ENCODE results near the gene KIFBP.

The KIFBP gene

DNA sequence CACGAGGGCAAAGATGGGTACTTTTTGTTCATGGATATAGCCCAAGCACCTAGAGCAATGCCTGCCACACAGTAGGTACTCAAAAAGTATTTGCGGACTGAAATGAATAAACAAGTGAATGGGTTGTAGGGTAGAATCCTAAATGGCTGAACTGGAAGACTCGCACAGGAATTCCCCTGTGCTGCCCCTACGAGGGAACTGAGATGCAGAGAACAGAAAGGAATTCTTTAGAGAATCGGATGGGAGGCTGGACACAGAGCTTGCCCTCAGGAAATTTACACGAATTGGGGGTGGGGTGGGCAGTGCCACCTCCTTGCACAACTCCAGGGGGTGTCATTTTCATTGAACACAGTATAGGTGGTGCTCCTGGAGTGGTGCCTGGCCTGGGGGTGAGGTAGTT, 64.1 kb downstream of the KIFBP start:
- DNase-seq: no peak

DNA sequence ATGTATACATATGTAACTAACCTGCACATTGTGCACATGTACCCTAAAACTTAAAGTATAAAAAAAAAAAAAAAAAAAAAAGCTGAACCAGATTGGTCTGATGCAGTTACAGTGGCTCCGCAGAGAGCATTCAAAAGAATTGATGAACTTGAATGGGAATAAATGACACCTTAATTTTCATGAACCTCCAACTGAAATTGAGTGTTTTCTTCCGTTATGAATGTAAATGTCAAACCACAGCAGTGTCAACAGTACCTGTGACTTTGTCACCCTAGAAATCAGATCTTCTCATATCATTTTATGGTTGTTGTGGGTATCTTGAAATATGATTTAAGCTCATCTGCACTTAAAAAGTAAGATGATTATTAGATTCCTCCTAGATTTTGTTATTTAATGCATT, 66.6 kb downstream of the KIFBP start:
- DNase-seq: no peak

DNA sequence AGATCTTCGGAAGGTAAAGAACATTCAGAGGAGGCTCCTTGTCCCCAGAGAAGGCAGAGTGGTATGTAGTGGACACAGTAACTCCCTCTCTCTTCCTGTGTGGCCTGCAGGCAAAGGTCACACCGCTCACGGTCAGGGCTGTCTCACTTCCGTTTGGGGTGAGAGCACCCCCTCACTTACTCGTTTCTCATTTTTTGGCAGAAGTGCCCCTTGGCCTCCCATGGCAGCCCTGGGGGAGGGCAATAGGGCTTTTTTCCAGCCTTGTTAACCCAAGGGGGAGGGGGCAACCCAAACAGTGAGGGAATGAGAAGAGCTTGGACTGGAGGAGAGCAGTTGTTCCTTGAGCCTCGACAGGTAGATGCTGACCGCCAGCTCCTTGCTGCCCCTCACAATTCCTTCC, 67.5 kb downstream of the KIFBP start:
- no peak for DNase-seq

DNA sequence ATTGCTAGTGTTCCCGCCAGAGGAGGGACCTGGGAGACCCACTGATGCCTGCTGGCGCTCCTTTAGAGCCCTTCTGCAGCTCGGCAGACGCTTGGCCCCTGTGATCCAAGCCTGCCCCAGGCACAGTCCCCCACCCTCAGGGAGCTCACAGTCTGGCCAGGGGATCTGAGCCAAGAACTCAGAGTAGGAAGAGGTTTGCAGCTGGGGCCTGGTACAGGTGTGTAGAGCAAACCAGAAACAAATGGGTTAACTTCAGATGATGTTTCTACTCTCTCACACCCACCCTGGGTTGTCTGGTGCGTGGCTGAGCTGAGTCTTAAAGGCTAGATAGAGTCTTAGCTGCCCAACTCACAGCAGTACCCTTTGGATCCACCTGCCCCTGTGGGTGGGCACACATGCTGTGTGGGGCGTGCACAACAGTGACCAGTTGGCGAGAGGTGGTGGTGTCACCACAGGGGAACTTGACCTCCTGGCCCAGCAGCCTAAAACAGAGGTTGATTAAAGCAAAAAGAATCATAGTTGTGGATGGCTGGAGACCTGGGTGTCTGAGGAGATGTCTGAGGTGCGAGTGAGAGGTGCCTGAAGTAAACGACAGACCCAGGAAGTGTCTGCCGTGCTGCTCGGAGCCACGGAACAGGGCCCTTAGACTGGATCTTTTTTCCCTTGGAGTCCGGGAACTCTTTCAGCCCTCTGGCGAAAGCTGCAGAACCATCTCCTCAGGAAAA, 68.1 kb downstream of the KIFBP start:
- DNase-seq: no peak

DNA sequence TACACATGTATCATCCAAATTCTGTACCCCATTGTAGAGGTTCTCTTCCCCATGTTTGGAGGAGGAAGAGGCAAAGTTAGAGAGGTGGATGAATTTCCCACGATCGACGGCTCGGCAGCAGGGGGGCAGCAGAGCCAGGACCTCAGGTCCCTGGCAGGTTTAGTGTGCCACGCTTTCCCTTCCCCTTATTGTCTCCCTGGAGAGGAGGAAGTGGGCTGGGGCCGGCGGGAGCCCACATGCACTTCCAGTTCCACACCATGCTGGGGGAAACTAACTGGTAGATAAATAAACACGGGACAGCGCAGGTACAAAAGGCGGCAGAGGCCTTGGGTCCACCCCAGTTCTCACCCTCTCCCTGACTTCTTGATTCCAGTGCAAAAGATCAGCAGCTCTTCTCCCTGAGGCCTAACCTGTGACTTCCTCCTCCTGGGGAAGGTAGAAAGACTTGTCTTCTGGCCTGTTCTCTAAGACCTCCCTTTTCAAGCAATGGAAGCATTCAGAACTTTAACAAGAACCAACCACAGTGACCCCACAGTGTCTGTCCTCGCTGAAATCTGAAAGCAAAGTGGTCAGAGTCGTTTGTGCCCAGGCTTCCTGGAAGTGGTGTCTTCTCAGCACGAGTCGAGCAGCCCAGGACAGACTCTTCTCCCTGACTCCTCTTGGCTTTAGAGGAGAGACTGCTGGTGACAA, 68.8 kb downstream of the KIFBP start:
- DNase-seq: no peak

DNA sequence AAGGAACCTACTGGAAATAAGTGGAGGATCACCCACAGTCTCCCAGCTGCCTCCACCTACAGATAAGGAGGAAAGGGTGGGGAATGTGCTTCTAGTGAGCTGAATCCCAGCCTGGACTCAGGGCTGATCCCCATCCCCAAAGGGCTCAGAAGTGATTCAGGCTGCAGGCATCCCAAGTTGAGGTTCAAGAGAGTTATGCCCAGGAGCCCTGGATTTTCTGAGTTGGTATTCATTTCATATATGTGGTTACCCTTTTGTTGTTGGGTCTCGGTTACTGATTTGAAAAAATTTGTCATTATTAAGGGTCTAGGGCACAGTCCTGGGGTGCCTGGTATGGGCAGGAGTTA, 69.3 kb downstream of the KIFBP start:
- peak; percentile 67 for DNase-seq

DNA sequence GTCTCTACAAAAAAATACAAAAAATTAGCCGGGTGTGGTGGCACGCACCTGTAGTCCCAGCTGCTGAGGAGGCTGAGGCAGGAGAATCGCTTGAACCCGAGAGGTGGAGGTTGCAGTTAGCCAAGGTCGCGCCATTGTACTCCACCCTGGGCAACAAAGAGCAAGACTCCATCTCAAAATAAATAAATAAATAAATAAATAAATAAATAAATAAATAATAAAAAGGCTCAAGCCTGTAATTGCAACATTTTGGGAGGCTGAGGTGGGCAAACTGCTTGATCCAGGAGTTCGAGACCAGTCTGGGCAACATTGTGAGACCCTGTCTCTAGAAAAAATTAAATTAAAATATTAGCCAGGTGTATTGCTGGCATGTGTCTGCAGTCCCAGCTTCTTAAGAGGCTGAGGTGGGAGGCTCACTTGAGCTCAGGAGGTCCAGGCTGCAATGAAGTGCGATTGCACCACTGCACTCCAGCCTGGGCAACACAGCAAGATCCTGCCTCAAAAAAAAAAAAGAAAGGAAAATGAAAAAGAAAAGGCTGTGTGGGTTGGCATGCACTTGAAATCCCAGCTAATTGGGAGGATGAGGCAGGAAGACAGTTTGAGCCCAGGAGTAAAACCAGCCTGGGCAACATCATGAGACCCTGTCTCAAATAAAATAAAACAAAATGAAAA, 71.7 kb downstream of the KIFBP start:
- no peak for DNase-seq

DNA sequence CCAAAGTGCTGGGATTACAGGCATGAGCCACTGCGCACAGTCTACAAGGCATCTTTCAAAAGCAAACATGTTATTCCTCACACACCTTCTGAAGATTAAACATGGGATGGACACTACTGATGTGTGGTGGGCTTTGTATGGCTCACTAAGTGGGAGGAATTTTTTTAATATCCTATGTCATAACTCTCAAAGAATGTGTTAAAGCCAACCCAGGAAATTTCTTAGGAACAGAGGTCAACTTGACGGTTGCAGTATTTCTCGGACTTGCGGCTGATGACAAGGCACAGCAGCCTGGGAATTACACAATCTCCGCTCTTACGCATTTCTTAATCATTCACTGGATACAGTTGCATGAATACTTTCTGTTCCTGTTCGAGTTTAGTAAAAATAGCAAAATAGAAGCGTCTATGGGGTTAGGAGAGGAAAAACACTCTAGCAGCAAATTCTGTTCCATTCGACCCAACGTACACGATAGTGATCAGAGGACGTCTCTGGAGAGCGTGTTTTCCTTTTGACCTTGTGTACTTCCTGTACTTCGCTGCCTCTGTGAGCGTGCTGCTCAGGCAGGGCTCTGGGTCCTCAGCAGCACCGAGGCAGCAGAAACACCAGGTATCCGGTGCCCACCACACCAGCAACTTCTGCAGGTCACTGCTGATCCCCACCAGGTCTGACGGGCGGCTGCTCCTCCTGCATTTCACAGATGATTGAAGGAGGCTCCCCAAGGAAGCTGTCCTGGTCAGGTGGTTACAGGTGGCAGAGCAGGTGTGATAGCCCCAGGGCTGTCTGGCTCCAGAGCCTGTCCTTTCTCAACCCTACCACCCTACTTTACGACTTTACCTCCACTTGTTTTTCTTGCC, 72.9 kb downstream of the KIFBP start:
- peak; percentile 95 for DNase-seq

DNA sequence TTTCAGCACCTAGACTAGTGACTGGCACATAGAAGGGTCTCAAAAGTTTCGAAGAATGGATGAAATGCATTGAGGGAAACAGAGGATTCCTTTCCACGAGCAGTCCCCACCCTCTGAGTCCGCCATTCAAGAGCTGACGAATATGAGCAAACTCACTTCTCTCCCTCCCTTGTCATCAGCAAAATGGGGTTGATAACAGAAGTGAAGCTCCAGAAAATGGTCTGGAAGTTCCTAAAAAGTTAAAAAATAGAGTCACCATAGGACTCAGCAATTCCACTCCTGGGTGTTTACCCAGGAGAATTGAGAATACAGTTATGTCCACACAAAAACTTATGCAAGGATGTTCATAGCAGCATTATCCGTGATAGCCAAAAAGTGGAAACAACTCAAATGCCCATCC, 74.3 kb downstream of the KIFBP start:
- DNase-seq: no peak

DNA sequence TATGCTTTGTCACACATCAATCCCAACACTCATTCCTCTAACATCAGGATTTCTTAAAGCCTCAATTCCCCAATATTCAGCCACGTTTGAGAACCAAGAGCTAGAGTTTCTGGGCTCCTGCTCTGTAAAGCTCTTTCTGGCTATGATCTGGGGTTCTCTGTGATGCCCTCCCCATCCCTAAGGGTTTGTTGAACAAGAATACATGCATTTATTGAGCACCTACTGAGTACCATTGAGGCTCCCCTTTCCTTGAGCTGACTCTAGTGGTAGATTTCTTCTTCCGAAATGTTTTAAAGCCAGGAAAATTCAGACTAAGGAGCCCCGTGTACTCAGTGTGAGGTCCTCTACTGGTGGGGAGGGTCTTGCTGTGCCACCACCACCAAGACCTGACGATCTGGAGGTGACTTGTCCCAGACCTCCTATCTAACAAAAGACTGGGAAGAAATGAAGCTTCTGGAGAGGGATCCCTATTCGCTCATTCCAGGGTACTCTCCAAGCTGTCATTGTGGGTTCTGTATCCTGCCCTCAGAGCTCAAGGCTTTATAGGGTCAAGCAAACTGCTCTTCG, 76.2 kb downstream of the KIFBP start:
- no peak for DNase-seq

DNA sequence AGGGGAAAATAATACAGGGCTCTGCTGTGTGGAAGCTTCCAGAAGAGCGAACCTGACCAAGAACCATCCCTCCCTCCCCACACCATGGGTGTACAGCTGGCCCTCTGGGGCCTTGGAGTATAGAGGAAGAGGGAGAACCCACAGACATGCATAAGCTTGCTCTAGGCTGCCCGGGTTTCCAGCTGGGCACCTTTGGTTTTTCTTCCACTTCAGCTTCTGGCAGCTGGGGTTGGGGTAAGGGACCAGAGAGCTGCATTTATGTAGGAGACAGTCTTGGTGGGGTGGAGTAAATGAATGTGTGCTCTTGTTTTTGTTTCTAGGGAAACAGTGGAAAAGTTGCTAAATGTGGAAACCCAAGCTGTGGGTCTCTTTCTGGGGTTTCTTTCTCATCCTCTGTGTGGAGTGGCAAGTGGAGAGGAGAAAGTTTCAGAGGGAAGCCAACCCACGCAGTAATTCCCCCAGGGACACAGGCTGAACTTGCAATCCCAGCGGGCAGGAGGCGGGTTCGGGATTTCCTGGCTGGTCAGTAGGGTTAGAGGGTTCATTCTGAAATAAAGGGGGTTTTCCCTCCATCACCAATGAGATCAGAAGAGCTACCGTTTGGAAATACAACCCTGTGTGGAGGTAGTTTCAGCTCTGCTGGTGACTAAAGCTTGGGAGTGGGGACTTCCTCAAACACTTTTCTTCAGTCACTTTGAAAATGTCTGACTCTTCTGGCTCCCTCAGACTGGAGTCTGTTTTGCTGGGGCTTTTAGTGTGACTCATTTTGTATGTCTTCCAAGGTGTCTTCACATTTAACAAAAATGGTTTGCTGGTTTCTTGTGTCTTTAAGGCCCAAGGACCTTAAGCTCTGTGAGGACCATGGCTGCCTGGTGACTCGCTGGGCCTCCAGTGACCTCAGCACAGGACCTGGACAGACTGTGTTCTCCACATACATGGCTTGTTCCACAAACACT, 77.1 kb downstream of the KIFBP start:
- DNase-seq: peak; percentile 54
